HepG2 (cell line): ENCODE measurements around the gene HBB. TPM values are rescaled to one million over a fixed set of nuclear protein-coding genes. Genes with fewer than 3 reads are reported as not detected.

Source experiments
- KIAA2018 ChIP-seq: sonication (generic); formaldehyde crosslinking; IDR thresholded peaks from 2 replicates; pipeline ENCODE4 v1.5.0; 2020; ENCODE audit warnings: mild to moderate bottlenecking, missing genetic modification reagents, borderline replicate concordance
- SALL2 ChIP-seq: sonication (generic); formaldehyde crosslinking; IDR thresholded peaks from 2 replicates; pipeline ENCODE4 v1.8.1; 2023; ENCODE audit warnings: mild to moderate bottlenecking, missing genetic modification reagents, inconsistent platforms
- ZBTB40 ChIP-seq, 2 experiments: fragments of 450-650 bp in 1 of 2; sonication (generic) in 1 of 2; formaldehyde crosslinking in 1 of 2; IDR thresholded peaks; 2 replicates each; pipeline versions ENCODE4 v1.6.1 to v1.8.0; 2016 to 2022; ENCODE audit warnings: antibody characterized with exemption in 1 of 2, mild to moderate bottlenecking in 1 of 2, missing genetic modification reagents in 1 of 2
- ZNF430 ChIP-seq: sonication (generic); formaldehyde crosslinking; IDR thresholded peaks from 2 replicates; pipeline ENCODE4 v1.9.0; 2021; ENCODE audit warnings: mild to moderate bottlenecking, missing genetic modification reagents
- polyA plus RNA-seq, 8 experiments: library from polyadenylated mRNA; depleted of rRNA in 3 of 8; stranded (reverse) in 7 of 8; unstranded in 1 of 8; fragments of >200 nt; fragmentation: Illumina TruSeq in 4 of 8; extraction: Trizol in 4 of 8; gene quantifications; 2 replicates each; pipeline versions ENCODE4 v1.2.1 to v1.2.3, GENCODE V29; 2011 to 2016; ENCODE audit warnings: low read depth in 4 of 8, missing spikeins in 1 of 8, mixed read lengths in 1 of 8; ENCODE audit not compliant: insufficient read depth in 1 of 8
- total RNA-seq, 5 experiments: library from RNA; depleted of rRNA; stranded (reverse); fragments of >200 nt; fragmentation: Illumina TruSeq; extraction: Trizol; gene quantifications; 2 replicates each; pipeline ENCODE4 v1.2.3, GENCODE V29; 2016; ENCODE audit warnings: low read depth in 1 of 5

HBB gene
- total and polyA plus RNA-seq, 2 of the 13 experiments (the other 11 are each of a cell fraction or from before 2014, with no cell fraction given) = not detected

GRCh38 chr11:5257296-5257695, 30.4 kb upstream of the HBB start (continued):
- TF ChIP-seq ZBTB40 (IDR thresholded peaks at IDR 0.05) (no peak), ZBTB40 (CRISPR knock-in tag; IDR thresholded peaks at IDR 0.05) (no peak), ZNF430 (CRISPR knock-in tag) (no peak), SALL2 (CRISPR knock-in tag) (no peak), KIAA2018 (CRISPR knock-in tag) (no peak)
